ENCODE data around the gene SMURF1.

DNA sequence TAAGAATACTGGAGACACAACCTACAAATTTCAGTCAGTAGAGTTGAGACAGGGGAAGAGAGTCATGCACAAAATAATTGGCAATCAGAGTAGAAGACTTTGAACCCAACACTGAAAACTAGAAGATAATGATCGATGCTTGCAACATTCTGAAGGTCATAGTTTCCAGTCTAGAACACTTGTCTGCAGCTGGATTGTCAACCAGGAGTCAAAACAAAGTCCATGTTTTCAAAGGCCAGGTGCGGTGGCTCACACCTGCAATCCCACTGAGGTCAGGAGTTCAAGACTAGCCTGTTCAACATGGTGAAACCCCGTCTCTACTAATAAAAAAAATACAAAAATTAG is 26.8 kb upstream of the SMURF1 start:
- TF ChIP-seq, protein P1, sequence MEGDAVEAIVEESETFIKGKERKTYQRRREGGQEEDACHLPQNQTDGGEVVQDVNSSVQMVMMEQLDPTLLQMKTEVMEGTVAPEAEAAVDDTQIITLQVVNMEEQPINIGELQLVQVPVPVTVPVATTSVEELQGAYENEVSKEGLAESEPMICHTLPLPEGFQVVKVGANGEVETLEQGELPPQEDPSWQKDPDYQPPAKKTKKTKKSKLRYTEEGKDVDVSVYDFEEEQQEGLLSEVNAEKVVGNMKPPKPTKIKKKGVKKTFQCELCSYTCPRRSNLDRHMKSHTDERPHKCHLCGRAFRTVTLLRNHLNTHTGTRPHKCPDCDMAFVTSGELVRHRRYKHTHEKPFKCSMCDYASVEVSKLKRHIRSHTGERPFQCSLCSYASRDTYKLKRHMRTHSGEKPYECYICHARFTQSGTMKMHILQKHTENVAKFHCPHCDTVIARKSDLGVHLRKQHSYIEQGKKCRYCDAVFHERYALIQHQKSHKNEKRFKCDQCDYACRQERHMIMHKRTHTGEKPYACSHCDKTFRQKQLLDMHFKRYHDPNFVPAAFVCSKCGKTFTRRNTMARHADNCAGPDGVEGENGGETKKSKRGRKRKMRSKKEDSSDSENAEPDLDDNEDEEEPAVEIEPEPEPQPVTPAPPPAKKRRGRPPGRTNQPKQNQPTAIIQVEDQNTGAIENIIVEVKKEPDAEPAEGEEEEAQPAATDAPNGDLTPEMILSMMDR (IDR thresholded peaks at IDR 0.05; ENCODE audit: insufficient read depth, low read depth, low read length) = no peak
- no peak for TF ChIP-seq EZH2 (IDR thresholded peaks at IDR 0.05; ENCODE audit: insufficient read depth, low read length)
